Right hindlimb (tissue), 1 donor: ENCODE results near the gene DPH2.

Experiments used
- DNase-seq: peaks from one replicate; pipeline ENCODE4 v3.0.0-alpha.2; 2018

Gene DPH2

DNA sequence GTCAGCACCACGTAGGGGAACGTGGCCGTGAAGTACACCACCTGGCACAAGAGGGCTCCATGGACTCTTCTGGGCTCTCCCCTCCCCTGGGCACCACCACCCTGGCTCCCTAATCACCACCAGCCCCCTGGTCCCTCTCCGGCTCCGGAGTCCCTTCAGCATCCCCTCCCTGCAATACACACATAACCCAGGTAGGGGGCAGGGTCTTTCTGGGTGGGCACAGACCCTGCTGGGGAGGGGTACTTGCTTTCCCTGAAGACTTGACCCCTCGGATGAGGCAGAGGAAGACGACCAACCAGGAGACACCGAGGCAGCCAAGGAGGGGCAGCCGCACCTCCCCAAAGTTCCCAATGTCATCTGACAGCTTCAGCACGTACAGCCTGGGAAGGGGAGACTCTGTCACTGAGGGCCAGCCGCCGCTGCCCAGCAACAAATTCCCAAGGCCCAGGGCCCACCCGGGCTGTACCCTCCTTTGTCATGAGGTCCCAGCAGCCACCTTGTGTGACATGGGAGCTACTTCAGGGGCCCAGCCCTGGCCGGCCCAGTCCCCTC, 32.9 kb downstream of the DPH2 start:
- no peak for DNase-seq

DNA sequence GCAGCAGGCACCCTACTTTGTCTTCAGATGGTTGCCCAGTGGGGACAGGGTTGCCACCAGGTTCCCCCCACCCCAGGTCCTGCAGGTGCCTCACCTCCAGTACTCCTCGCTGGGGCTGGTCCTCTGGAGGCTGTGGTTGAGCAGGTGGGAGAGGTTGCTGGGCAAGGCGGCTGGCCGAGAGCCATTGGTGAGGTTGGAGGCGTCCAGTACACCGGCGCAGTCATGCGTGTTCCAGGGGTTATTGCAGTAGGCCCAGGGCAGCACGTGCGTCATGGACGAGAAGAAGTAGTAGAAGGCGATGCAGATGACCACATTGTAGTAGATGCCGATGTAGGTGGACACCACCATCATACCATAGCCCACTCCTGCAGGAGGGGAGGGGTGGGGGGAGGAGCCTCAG, 38.4 kb downstream of the DPH2 start:
- no peak for DNase-seq

DNA sequence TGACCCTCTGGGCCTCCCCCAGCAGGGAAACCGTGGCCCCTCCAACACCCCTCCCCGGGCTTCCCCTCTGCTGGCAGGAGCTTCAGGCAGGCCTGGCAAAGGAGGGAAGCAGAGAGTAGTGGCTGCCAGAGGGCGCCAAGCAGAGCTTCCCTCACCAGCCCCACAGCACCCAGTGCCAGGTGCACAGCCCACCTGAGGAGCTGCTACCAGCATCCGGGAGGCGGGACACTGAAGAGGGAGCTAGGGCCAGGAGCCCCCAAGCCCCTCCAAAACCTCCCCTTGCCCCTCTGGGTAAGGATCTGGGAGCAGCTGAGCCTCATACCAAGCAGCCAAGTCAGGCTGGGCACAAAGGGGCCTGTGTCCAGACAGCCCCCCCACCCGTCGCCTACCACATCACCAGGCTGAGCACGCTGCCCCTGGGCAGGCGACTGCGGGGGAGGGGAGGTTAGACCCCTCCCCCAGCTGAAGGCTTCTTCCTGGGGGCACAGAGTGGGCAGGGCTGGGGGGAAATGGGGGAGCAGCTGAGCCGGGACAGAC, 41.2 kb downstream of the DPH2 start:
- DNase-seq = no peak

DNA sequence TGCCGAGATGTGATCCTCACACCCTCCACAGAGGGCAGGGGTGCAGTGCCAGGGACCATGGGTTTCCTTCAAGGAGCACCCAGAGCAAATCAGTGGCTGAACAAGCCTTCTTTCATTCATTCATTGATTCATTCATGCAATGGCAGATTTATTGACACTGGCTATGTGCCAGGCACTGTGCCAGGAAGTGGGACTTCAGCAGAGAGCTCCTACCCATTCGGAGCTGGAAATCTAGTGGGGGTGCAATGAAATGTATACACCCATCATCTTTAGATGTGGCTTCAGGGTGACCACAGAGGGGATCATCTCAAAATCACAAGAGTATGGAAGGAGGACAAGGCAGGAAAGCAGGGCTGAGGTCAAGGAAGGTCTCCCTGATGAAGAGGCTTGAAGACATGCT, 42.6 kb downstream of the DPH2 start:
- DNase-seq = no peak

DNA sequence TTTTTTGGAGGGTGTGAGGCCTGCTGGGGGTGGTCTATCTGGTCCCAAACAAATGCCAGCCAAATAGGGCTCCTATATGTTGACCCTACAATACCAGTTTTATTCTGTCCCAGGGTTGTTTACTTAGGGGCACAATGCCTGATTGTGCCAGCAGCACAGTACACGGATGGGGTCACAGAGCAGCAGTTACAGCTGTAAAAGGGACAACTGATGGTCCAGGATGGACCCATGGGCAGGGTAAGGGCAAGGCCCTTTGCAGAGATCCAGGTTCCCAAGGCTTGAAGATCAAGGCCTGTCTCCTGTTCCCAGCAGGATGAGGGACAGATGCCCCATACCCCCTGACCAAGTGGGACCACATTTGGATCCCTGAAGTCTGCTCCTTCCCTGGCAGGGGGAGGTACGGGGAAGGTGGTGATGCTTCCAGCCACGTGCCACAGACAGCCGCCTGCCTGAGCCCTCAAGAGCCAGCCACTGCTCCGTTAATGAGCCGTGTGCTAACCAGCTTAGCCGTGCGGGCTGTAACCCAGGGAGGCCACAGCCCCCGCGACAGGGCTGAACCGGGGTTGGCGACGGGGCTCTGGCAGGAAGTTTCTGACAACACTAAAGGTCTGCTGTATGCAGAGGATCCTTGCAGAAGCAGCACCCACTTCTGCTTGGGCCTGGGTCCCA, 43.3 kb downstream of the DPH2 start:
- DNase-seq = no peak

DNA sequence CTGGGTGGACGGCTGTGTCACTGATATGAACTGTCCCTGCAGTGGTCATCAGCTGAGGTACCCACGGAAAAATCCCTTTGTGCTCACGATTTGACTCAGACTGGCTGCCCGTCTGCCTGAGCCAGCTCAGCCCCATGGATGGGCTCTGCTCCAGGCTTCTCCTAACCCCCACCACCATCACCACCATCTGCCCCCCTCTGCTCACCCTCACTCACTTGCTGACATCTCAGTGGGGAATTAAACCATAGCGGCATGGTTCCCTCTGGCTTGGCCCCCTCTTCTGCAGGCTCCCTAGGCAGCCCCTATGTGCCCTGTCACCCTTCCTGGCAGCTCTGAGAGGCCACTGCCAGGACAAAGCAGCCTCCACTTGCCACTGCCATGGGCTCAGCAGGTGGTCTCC, 44.1 kb downstream of the DPH2 start:
- no peak for DNase-seq

DNA sequence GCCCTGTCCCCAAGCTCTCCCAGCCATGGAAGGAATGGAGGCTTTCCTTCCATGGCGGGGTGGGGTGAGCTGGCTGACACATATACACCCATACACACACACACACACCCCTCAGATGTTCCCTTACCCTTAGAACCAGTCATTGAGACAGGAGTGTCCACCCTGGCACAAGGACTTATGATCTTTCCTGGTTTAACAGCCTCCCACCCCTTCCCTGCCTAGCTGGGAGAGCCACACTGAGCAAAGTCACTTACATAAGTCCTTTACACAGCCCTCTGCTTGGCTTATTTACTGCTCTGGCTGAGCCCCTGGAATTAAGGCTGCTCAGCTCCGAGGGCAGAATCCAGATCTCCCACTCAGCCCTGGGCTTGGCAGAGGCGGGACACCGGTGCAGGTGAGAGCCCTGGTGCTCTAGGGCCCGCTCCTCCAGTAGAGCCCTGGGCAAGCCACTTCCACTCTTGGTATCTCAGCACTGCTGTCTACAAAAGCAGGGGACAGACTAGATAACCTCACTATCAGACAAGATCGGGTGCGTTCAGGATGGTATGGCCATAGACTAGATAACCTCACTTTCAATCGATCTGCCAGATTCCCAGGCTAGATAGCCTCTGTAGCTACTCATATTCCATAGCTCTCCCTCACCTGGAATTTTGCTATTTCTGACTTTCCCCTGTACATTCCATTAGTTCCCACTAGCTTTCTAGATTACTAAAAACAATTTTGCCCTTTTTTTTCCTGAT, 44.7 kb downstream of the DPH2 start:
- DNase-seq = no peak

DNA sequence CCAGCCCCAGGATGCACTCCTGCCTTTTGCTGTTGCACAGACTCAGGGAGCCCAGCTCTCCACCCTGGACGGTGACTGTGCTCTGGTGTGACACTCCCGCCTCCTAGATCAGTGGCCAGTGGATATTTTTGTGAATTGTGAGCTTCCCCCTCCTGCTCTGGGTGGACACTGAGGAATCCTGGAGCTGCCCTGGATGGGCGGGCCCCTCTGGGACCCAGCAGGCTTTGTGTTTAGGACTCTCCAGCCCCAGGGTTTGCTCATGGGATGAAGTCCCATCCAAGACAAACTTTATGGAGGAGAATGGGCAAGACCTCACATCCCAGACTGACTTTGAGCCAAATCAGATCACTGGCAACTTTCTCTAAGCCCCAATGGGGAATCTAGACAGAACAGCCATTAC, 45.4 kb downstream of the DPH2 start:
- DNase-seq = no peak

DNA sequence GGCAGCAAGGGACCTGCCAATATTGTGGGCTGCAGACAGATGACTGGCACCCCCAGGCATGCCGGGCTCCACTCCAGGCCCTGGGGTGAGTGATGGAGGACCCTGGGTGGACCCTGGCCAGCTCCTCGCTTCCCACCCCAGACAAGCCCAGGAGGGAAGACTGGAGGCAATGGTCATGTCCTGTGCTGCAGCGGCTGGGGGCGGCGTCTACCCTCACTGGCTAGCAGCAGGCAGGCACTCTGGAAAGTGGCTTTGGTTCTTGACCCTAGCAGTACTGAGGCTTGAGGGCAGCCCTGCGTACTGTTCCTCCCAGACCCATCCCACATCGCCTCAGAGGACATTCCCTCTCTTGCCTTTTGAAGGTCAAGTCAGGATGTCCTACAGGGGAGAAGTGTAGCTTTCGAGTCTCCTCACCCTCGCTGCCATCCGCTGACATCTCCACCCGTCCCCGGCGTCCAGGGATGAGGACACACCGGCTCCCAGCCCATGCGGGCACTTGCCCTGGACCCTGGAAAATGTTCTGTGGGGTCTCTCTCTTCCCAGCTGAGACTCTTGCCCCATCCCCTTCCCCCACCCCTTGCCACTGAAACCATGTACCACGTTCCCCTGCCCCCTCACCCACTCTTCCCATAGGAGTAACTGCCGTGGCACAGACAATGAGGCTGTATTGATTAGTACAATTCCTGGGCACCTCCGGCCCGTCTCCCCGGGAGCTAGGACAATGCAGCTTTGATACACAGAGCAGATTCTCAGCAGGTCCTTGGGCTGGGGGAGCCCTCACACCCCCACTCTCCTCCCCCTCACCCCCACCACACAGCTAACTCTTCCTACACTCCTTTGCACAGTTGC, 46.5 kb downstream of the DPH2 start:
- DNase-seq = no peak

DNA sequence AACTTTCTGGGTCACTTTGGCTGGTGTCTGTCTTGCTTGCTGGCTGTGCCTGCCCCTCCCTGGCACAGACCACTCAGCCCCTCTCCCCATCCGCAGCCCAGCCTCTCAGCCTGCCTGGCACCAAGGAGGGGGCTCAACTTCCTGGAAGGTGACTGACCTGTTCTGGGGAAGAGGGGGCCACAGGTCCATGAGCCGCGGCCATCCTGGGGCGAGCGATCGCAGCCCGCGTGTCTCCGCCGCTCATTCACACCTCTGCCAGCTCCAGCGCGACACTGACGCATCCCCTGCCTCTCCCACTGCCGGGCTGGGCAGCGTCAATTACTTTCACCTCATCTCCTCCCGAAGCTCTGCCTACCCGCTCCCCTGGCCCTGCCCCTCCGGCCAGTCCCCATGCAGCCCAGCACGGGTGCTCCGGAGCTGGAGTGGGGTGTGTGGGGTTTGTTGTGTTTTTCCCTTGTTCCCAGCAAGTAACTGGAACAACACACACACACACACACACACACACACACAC, 47.1 kb downstream of the DPH2 start:
- no peak for DNase-seq

DNA sequence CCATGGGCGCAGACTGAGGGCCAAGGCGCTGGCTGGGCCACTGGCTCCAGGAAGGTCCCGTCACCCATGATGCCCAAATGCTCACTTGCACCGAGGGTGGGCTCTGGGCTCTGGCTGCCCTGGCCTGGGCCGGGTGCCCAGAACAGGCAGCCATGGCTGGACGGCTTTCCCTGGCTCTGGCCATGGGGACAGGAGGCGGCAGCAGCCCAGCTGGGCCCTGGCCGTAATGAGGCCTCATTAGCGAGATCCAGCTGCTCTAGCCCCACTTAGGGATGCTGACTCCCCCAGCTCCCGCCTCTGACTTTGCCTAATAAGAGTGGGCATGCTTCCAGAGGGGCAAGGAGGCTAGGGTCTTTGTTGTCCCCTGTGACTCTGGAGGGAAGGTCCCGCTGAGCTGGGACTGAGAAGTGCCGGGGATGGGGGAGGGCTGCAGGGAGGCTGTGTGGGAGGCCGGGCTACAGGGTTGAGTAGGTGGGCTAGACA, 49.7 kb downstream of the DPH2 start:
- DNase-seq = peak; percentile 15

DNA sequence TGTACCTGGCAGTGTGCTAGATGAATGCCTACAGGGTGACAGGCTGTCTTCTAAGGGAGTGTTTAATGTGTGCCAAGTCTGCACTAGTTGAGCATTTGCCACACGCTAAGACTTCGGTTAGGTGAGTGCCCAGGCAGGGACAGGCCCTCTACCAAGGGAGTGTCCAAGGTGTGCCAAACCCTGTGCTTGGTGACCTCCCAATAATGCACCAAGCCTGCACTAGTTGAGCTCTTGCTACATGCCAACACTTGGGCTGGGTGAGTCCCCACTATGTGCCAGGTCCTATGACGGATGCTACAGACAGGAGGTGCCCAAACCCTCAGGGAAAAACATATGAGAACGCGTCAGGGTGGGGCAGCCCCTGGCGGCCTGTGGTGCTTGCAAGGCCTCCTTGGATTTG, 50.7 kb downstream of the DPH2 start:
- no peak for DNase-seq

DNA sequence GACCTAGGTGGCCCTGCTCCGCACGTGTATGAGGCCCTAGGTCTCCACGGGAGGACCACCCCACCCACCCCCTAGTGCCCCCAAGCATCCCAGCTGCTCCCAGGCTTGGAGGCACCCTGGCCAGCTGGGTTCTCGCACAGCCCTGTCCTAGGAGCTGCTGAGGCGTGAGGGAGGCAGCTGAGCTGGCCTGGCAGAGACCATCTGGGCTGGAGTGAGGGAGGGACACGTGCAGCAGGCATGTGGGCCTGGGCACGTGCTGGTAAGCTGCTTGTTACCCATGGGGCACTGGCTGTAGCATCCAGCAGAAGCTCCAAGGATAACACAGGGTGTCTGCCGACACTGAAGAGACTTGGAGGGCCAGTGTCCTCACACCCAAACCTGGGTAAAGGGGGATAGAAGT, 51.3 kb downstream of the DPH2 start:
- DNase-seq = no peak

DNA sequence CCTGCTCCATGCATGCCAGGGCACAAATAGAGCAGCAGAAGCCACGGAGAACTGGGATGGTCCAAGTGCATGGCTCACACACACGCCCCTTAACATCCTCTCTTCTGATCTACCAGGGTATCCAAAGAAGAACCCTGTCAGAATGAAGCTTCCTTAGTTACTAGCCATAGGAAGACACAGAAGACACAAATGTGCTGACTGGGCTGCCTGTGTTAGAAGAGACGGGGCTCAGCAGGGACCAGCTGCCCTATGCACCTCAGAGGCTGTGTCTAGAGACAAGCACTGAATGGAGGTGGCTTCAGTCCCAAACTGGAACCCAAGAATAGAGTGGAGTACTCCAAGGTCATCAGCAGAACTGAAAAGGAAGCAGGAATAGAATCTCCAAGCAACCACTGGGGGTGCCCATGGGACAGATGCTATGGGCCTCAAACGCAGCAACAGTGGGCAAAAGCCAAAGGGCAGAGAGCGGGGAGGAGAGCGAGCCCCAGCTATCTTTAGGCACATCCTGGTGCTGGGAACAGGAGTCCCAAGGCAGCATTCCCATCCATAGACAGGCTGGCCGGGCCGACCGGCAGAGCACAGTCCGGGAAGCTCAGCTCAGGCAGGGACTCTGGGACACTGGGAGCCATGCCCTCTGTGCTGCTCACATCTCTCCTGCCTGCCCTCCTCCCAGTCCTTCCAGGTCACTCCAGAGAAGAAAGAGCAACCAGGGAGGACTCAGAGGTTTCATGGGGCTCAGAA, 51.9 kb downstream of the DPH2 start:
- DNase-seq = no peak
